RWPE2 (cell line): Measurements from ENCODE around the gene GADL1.

Experiments used
- ATAC-seq: fragments of 200-7000 bp; cut with Tn5 transposase; 3 replicates; pipeline ENCODE4 v1.9.1; 2021; ENCODE audit warnings: low read depth
- DNase-seq: peaks from one replicate; pipeline ENCODE4 v3.0.0-alpha.2; 2020; ENCODE audit warnings: low spot score
- H3K27ac ChIP-seq: fragments of 450-650 bp; 2 replicates; pipeline ENCODE4 v1.5.1; 2017; ENCODE audit warnings: mild to moderate bottlenecking; ENCODE audit not compliant: poor library complexity, severe bottlenecking
- H3K27me3 ChIP-seq: fragments of 250-450 bp; sonication (Bioruptor Pico); 2 replicates; pipeline ENCODE4 v1.5.1; 2021; ENCODE audit warnings: mild to moderate bottlenecking, moderate library complexity; ENCODE audit not compliant: insufficient read depth, poor library complexity, severe bottlenecking
- H3K36me3 ChIP-seq: fragments of 250-450 bp; sonication (Bioruptor Pico); 2 replicates; pipeline ENCODE4 v1.5.1; 2020; ENCODE audit warnings: low read depth, mild to moderate bottlenecking, moderate library complexity
- H3K4me1 ChIP-seq: fragments of 250-450 bp; sonication (Bioruptor Pico); 2 replicates; pipeline ENCODE4 v1.5.1; 2021; ENCODE audit warnings: mild to moderate bottlenecking, moderate library complexity; ENCODE audit not compliant: insufficient read depth, poor library complexity, severe bottlenecking
- H3K4me3 ChIP-seq: fragments of 250-450 bp; sonication (Bioruptor Pico); 2 replicates; pipeline ENCODE4 v1.5.1; 2021; ENCODE audit warnings: mild to moderate bottlenecking, moderate library complexity; ENCODE audit not compliant: severe bottlenecking
- H3K9me3 ChIP-seq: fragments of 250-450 bp; sonication (Bioruptor Pico); 2 replicates; pipeline ENCODE4 v1.5.1; 2021; ENCODE audit warnings: mild to moderate bottlenecking, moderate library complexity; ENCODE audit not compliant: severe bottlenecking
- TF ChIP-seq, protein P1 (sequence below): fragments of 450-650 bp; IDR thresholded peaks from one replicate; pipeline ENCODE4 v1.5.1; 2017; ENCODE audit warnings: mild to moderate bottlenecking, moderate library complexity; ENCODE audit not compliant: poor library complexity, severe bottlenecking

The GADL1 gene

DNA sequence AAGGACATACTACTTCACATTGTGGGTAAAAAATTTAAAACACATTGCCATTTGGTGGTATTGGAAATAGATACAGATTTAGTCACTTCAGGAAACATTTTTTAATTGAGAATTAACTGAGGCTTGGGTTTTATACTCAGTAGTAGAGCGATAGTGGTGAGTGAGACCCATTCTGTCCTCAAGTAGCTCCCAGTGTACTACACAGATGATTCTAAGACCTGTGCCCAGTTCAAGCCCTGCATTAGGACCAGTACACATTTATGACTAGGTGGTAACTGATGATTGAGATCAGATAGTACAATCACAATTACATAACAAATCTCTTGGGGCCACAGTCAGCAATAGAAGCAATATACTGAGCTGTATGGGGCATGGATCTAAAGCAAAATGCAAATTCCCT is 67.4 kb downstream of the GADL1 start:
- TF ChIP-seq, protein P1, sequence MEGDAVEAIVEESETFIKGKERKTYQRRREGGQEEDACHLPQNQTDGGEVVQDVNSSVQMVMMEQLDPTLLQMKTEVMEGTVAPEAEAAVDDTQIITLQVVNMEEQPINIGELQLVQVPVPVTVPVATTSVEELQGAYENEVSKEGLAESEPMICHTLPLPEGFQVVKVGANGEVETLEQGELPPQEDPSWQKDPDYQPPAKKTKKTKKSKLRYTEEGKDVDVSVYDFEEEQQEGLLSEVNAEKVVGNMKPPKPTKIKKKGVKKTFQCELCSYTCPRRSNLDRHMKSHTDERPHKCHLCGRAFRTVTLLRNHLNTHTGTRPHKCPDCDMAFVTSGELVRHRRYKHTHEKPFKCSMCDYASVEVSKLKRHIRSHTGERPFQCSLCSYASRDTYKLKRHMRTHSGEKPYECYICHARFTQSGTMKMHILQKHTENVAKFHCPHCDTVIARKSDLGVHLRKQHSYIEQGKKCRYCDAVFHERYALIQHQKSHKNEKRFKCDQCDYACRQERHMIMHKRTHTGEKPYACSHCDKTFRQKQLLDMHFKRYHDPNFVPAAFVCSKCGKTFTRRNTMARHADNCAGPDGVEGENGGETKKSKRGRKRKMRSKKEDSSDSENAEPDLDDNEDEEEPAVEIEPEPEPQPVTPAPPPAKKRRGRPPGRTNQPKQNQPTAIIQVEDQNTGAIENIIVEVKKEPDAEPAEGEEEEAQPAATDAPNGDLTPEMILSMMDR, result no peak
- no peak for ATAC-seq
- H3K27me3 ChIP-seq, result no peaks in the 10 kb centered on the region

DNA sequence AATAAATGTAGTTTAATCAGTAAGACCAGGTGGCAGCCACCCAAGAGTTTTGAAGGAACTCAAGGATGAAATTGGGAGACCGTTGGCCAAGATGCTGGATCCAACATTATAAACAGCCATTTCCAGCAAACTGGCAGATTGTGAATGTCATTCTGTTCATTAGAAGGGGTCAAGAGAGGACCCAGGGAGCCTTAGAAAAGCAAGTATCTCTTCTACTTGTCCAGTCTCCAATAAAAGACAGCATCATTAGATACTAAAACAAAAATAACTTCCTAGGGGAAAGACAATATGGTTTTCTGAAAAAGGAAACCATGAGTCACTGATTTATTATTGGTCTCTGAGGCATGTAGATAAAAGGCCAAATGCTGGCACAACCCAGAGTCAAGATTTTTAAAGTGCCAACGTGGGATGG is 67.9 kb downstream of the GADL1 start:
- 0 out of 3 replicates have a peak, but pooled peaks have one; percentile 36 for ATAC-seq
- H3K4me3 ChIP-seq, result no peak overlapping the region
- no peaks in the 10 kb centered on the region for H3K27me3 ChIP-seq
- no peak overlapping the region for H3K27ac ChIP-seq
- no peaks in the 10 kb centered on the region for H3K4me1 ChIP-seq
- no peak for DNase-seq
- TF ChIP-seq, protein P1, result no peak
- H3K9me3 ChIP-seq, result no peaks in the 10 kb centered on the region
- no peaks in the 10 kb centered on the region for H3K36me3 ChIP-seq

More for the DNA sequence above, 67.4 kb downstream of the GADL1 start:
- Histone ChIP-seq H3K9me3 (no peaks in the 10 kb centered on the region), H3K36me3 (no peaks in the 10 kb centered on the region), H3K4me1 (no peaks in the 10 kb centered on the region), H3K4me3 (no peak overlapping the region), H3K27ac (no peak overlapping the region)
- no peak for DNase-seq

DNA sequence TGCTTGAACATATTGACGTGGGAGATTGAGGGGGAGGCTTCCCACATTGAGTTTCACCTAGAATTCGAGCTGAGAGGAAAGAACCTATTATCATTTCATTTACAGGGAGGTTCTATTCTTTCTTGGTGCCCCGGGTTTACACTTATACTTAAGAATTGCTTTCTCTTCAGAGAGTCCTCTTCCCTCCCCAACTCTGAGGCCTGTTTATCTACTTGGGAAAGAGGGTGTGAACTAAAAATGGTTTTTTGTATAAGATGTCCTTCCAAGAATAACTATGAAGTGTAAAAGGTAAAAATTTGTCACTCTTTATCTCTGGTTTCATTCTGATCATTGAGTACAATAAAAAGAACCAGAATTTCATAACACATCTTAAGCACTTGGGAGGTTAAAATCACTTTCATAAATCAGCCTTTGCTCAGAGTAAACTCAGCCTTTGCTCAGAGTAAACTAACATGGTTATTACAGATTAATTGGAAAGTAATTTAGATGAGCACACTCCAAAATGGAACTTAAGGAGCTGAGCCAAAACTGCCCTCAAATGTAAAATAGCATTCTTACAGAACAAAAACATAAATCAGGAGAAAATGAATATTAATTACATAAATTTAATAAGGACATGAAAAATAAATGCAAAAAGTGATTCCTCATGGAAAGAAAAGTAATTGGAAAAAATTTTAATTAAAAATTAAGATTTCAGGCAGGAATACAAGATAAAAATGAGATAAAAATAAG is 75.2 kb downstream of the GADL1 start:
- no peak overlapping the region for H3K27ac ChIP-seq
- no peak for DNase-seq
- H3K9me3 ChIP-seq, result no peaks in the 10 kb centered on the region
- H3K36me3 ChIP-seq, result no peaks in the 10 kb centered on the region
- no peaks in the 10 kb centered on the region for H3K4me1 ChIP-seq
- TF ChIP-seq, protein P1, result no peak
- H3K4me3 ChIP-seq, result no peak overlapping the region
- H3K27me3 ChIP-seq, result peaks cover 4% of the 10 kb centered on the region
- ATAC-seq, result no peak

DNA sequence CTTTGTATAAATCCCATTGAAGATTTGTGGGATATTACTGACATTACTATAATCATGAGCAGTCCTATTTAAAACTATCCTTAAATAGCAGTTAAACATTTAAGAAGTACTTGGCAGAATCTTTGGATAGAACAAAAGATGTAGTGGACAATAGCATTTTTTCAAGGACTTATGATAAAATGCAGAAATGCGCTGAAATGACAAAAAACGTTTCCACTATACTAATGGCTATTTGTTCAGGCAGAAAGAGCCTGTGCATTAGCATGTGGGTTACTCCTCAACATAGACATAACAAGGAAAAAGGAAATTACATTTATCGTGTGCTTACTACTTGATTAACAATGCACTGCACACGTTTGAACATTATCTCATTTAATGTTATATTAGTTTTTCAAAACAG is 80.7 kb downstream of the GADL1 start:
- TF ChIP-seq, protein P1, result no peak
- Histone ChIP-seq H3K4me1 (no peaks in the 10 kb centered on the region), H3K27me3 (peaks cover 4% of the 10 kb centered on the region), H3K4me3 (no peak overlapping the region), H3K9me3 (no peaks in the 10 kb centered on the region), H3K27ac (no peak overlapping the region), H3K36me3 (no peaks in the 10 kb centered on the region)
- ATAC-seq (no peak), DNase-seq (no peak)

DNA sequence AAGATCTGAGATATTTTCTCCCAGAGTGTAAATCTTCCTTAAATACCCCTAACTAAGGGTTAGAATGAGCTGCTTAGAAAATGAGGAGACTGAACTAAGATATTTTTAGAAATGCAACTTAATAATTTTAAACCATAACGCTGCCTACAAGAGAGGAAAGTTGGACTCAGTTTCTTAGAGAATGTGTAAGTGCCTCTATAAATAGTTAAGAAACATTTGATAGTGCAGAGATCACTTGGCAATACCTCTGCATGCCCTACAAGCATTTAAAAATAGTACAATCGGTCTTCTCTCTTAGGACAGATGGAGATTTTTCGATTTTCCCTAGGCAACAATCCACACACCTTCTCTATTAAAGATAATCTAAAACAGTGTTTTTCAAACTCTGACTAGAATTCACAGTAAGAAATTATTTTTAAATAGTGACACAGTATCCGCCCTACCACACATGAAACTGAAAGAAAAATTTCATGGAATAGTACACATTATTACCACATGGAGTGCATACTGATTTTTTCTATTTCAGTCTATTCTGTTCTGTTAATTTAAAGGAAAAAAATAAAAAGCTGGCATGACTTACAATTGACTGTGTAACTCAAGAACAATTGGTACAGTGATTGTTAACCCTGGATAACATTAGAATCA is 83.2 kb downstream of the GADL1 start:
- ATAC-seq (no peak), DNase-seq (no peak)
- Histone ChIP-seq H3K9me3 (no peaks in the 10 kb centered on the region), H3K4me3 (no peak overlapping the region), H3K27me3 (peaks cover 4% of the 10 kb centered on the region), H3K27ac (no peak overlapping the region), H3K4me1 (no peaks in the 10 kb centered on the region), H3K36me3 (no peaks in the 10 kb centered on the region)
- TF ChIP-seq, protein P1, result no peak
